Subcutaneous adipose tissue (tissue), 4 donors: ENCODE results near the gene CLCNKA. TPM values are rescaled to one million over a fixed set of nuclear protein-coding genes. Genes with fewer than 3 reads are reported as not detected.

Source experiments
- total RNA-seq, 4 donors: library from RNA; depleted of rRNA; stranded (reverse); fragments of >200 nt; gene quantifications; one replicate each; pipeline ENCODE4 v1.1.0, GENCODE V29; 2016
- TF ChIP-seq, protein P1 (sequence below): fragments of 450-650 bp; IDR thresholded peaks from one replicate; pipeline ENCODE4 v1.5.1; 2016; ENCODE audit warnings: low read depth, mild to moderate bottlenecking, control low read depth, antibody characterized with exemption, moderate library complexity

Gene CLCNKA
- 1 to 10 TPM in 1 of 4 donors, under 1 TPM in 1, not detected in 2; 0.66 to 1.5 TPM for total RNA-seq

DNA sequence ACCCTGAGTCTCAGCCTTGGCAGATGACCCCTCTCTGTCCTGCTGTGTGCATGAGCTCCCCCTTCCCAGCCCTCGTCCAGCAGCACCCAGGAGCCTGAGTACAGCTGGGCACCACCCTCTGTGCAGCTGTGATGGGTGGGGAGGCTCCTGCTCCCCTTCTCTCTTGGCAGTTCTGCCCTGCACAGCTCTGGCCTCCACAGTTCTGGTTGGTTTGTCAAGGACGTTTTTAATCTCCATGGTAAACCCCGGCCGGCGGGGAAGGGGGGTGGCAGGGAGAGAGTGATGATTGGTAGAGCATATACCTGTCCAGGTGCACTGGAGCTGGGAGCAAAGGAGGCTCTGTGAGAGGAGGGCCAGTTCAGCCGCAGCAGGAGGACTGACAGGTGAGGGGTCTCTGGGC is at the start of gene CLCNKA:
TSS of gene CLCNKA (plus strand) at position 356 of the 400 bp plus-strand sequence. CDS start 584 bp downstream, outside the sequence.
- TF ChIP-seq, protein P1, sequence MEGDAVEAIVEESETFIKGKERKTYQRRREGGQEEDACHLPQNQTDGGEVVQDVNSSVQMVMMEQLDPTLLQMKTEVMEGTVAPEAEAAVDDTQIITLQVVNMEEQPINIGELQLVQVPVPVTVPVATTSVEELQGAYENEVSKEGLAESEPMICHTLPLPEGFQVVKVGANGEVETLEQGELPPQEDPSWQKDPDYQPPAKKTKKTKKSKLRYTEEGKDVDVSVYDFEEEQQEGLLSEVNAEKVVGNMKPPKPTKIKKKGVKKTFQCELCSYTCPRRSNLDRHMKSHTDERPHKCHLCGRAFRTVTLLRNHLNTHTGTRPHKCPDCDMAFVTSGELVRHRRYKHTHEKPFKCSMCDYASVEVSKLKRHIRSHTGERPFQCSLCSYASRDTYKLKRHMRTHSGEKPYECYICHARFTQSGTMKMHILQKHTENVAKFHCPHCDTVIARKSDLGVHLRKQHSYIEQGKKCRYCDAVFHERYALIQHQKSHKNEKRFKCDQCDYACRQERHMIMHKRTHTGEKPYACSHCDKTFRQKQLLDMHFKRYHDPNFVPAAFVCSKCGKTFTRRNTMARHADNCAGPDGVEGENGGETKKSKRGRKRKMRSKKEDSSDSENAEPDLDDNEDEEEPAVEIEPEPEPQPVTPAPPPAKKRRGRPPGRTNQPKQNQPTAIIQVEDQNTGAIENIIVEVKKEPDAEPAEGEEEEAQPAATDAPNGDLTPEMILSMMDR, result no peak

DNA sequence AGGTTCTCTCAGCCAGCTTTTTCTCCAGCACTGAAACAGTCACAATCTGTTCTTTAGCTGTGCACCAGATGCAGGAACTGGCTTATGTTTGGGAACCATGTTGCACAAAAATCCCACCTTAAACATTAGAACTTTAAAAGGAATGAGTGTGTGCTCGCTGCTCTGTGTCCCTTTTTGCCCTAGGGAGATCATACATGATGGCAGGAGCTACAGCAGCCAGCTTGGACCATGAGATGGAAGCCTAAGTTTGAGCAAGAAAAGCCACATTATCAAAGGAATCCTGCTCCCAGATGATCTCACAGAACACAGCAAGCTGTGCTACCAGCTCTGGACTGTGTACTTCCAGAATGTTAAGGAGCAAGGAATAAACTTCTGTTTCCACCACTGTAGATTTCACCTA is 49.4 kb upstream of the CLCNKA start:
- TF ChIP-seq, protein P1, result no peak

DNA sequence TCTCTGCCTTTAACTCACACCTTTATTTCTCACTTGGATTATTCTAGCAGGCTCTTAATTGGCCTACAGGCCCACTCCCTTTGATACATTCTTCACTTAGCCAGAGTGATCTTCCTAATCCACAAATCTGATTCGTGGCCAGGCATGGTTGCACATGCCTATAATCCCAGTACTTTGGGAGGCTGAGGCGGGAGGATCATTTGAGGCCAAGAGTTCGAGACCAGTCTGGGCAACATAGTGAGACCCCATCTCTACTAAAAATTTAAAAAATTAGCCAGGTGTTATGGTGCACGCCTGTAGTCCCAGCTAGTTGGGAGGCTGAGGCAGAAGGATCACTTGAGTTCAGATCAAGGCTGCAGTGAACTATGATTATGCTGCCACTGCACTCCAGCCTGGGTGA is 48.1 kb upstream of the CLCNKA start:
- TF ChIP-seq, protein P1, result no peak

DNA sequence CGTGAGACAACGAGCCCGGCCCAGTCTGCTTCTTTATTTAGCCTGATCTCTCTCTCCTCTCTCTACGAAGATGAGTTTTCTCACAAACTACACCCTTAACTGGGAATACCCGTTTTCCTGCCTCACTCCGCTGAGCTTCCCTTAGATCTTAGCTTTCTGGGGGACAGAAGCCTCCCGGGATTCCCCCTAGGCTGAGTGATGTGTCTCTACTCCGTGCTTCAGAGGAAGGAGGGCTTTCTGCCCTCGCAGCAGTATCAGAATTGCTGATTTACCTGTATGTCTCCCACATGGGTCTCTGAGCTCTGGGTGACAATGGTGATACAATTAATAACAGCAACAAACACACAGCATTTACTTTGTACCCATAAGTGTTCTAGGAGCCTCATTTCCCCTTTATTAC is 47.0 kb upstream of the CLCNKA start:
- TF ChIP-seq, protein P1, result no peak

DNA sequence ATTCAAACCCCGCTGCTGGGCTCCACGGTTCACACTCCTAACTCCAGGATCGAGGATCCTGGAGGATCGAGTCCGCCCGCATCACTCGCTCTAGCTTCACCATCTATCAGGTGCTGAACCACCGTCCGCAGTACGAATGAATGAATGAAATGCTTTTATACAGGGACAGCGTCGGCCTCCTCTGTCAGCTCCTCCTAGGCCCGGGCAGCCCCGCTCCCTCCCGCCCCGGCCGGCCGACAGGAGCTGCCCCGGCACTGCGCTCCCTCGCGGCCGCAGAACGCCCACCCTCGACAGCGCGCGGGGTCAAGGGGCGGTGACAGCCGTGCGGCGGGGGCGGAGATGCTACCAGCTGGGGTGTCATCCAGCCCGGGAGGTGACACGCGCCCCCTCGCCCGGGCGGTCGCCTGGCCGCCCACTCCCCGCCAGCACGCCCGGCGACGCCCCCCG is 46.5 kb upstream of the CLCNKA start:
- TF ChIP-seq, protein P1, result no peak

DNA sequence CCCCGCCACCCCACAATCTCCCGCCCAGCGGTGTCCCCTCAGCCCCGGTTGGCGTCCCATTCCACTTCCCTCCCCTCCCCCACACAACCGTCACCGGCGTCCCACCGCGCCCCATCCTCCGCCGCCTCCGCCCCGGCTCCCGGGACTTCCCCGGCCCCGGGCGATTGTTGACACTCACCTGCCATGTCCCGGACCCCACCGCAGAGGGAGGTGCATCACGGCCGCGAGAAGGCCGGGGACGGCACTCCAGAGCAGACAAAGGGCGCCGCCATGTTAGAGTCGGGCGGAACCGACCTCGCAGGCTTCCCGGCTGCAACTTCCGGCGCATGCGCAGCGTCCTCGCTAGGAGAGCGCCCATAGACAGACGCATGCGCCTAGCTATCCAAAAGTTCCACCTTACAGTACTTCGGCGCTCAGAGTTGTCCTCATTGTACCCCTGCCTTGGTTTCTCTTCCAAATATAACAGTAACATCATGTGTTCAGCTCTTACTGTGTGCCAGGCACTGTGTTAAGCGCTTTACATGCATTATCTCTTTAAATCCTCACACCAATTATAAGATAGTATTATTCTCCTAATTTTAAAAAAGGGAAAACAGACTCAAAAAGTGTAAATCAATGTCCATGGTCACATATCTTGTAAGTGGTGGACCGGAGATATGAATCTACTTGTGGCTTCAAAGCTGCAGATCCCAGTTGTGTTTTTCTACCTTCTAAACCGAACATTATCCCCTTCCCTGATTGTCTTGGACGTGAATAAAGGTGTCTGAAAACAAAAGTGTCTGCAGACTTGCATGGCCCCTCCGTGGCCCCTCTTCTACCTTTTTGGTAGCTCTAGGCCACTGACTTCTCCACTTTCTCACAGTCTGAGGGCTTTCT is 45.8 kb upstream of the CLCNKA start, which contains the start of gene ZBTB17:
TSS of gene ZBTB17 (minus strand) at position 297 of the 876 bp plus-strand sequence. CDS start 27,606 bp downstream, outside the sequence.
- TF ChIP-seq, protein P1, result no peak

DNA sequence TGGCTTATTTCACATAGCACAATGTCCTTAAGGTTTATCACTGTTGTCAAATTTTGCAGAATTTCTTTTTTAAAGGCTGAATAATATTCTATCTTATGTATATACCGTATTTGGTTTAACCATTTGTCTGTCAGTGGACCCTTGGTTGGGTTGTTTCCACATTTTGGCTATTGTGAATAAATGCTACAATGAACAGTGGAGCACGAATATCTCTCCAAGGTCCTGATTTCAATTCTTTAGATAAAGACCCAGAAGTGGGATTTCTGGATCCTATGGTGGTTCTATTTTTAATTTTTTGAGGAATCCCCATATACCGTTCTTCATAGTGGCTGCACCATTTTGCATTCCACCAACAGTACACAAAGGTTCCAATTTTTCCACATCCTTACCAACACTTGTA is 40.2 kb upstream of the CLCNKA start:
- TF ChIP-seq, protein P1, result no peak
